ENCODE data around the gene SOX4.
A peak's percentile ranks its signal among the peaks of the same experiment; 100 is the strongest.
"Not testable (repeated sequence)": the region's sequence is repeated elsewhere in the genome, so short reads cannot be mapped to it uniquely, and the experiment has no call there.

The SOX4 gene

GRCh38 chr6:21593412-21593926 is at the start of gene SOX4:
Gene SOX4 (plus strand): TSS chr6:21593751. CDS start chr6:21594535, 784 bp downstream.
- peak; percentile 99 to 100 for DNase-seq

GRCh38 chr6:21552286-21552685 is 41.3 kb upstream of the SOX4 start:
- DNase-seq = not testable (repeated sequence)

GRCh38 chr6:21554286-21554685 is 39.3 kb upstream of the SOX4 start:
- DNase-seq = no peak

- DNase-seq = no peak
These were observed 38.4 kb upstream of the SOX4 start for GRCh38 chr6:21555197-21555596.

- no peak for DNase-seq
These were observed 37.0 kb upstream of the SOX4 start for GRCh38 chr6:21556511-21556910.

GRCh38 chr6:21556968-21557721 is 36.4 kb upstream of the SOX4 start:
- DNase-seq = no peak

GRCh38 chr6:21559238-21559637 is 34.3 kb upstream of the SOX4 start:
- no peak for DNase-seq

- no peak for DNase-seq
These were observed 33.3 kb upstream of the SOX4 start for GRCh38 chr6:21560249-21560648.

- DNase-seq = no peak
These were observed 28.1 kb upstream of the SOX4 start for GRCh38 chr6:21565431-21565830.

- no peak for DNase-seq
These were observed 15.0 kb upstream of the SOX4 start for GRCh38 chr6:21578523-21578922.

- DNase-seq = no peak
These were observed 10.9 kb upstream of the SOX4 start for GRCh38 chr6:21582651-21583050.

GRCh38 chr6:21586300-21586699 is 7.3 kb upstream of the SOX4 start:
- DNase-seq = no peak

GRCh38 chr6:21586740-21587178 is 6.8 kb upstream of the SOX4 start:
- DNase-seq = peak in 1 of 2 experiments; percentile 95

GRCh38 chr6:21587179-21587960 is 6.2 kb upstream of the SOX4 start:
- peak; percentile 89 to 95 for DNase-seq

GRCh38 chr6:21587961-21588480 is 5.5 kb upstream of the SOX4 start:
- DNase-seq = peak; percentile 85 to 95

- DNase-seq = peak; percentile 93 to 95
These were observed 4.8 kb upstream of the SOX4 start for GRCh38 chr6:21588481-21589351.

- peak; percentile 90 to 98 for DNase-seq
These were observed 3.9 kb upstream of the SOX4 start for GRCh38 chr6:21589352-21590345.

GRCh38 chr6:21590346-21590745 is 3.2 kb upstream of the SOX4 start:
- DNase-seq = no peak

GRCh38 chr6:21591446-21591845 is 2.1 kb upstream of the SOX4 start:
- DNase-seq = no peak

GRCh38 chr6:21592953-21593352 is 598 bp upstream of the SOX4 start:
- DNase-seq = no peak

GRCh38 chr6:21593927-21594415 is 420 bp downstream of the SOX4 start:
- DNase-seq = no peak
